ENCODE results near the gene WDR1. TPM values are rescaled to one million over a fixed set of nuclear protein-coding genes. Genes with fewer than 3 reads are reported as not detected.

WDR1 gene
- total and polyA plus RNA-seq, 4 donors: 159 to 593 (median 273) TPM

DNA sequence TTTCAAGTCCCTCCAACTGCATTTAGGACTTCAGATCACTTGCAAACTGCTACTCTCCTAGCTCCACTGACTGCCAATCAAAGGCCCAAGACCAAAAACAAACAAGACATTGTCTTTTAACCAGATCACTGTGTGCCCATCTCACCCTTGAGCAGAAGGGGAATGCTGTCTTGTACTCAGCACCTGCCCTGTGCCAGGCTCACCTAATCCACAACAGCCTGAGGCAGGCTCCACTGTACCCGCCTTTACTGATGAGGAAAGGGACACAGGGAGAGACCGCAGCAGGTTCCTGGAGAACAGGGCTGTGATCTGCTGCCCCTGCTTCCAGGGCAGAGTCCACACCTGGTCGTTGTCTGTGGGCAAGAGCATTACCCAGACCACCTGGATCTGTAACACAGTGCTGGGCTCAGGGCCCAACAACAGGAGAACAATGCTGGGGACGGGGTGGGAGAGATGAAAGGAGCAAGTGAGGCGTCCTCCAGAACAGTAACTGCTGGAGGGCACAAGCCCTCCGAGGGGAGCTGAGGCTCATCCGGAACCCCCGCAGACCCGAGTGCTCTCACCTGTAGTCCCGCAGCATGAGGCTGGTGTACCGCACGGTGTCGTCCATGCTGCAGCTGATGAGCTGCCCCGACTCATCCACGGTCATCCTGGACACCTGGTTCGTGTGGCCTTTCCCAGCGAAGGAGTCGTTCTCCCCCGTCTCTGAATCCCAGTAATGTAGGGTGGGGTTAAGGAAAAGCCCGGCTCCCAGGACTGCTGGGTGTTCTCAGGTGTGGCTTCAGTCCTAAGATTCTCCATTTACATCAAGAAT lies 33.9 kb downstream of the WDR1 start:
- intact Hi-C loops (cut with DNase I): no loop called here
- peak; percentile 35 to 69 for DNase-seq
- 93 to 95% methylated on average over 20 of the region's 20 CpGs for WGBS, 2 donors

GRCh38 chr4:10082047-10082446 lies 34.6 kb downstream of the WDR1 start:
- DNase-seq (no peak), ATAC-seq (ENCODE audit: low FRiP score) (no peak)
- no peak overlapping the region for H3K4me3 ChIP-seq (ENCODE audit: low read length in 2 of 2)
- no peak overlapping the region for H3K27ac ChIP-seq (ENCODE audit: low read depth in 1 of 2, low read length in 2 of 2)
- WGBS, 2 donors: 89 to 92% methylated on average over 8 of the region's 8 CpGs
- H3K4me1 ChIP-seq (ENCODE audit: control insufficient read depth in 1 of 2, insufficient read depth in 2 of 2, low read length in 2 of 2): no peaks in the 10 kb centered on the region
- intact Hi-C loops (cut with DNase I): no loop called here
- H3K27me3 ChIP-seq (ENCODE audit: control insufficient read depth in 1 of 2, insufficient read depth in 2 of 2, low read length in 1 of 2): no peaks in the 10 kb centered on the region
- peaks cover 15 to 49% of the 10 kb centered on the region in 2 donors for H3K36me3 ChIP-seq (ENCODE audit: control insufficient read depth in 1 of 2, insufficient read depth in 2 of 2, low read length in 1 of 2)
- no peaks in the 10 kb centered on the region for H3K9me3 ChIP-seq (ENCODE audit: control insufficient read depth, low read length)

More for the DNA sequence above, 33.9 kb downstream of the WDR1 start:
- ATAC-seq (ENCODE audit: low FRiP score): no peak
- no peaks in the 10 kb centered on the region for H3K9me3 ChIP-seq (ENCODE audit: control insufficient read depth, low read length)
- no peaks in the 10 kb centered on the region for H3K4me1 ChIP-seq (ENCODE audit: control insufficient read depth in 1 of 2, insufficient read depth in 2 of 2, low read length in 2 of 2)
- peaks cover 15 to 50% of the 10 kb centered on the region in 2 donors for H3K36me3 ChIP-seq (ENCODE audit: control insufficient read depth in 1 of 2, insufficient read depth in 2 of 2, low read length in 1 of 2)
- H3K27ac ChIP-seq (ENCODE audit: low read depth in 1 of 2, low read length in 2 of 2): no peak overlapping the region
- H3K27me3 ChIP-seq (ENCODE audit: control insufficient read depth in 1 of 2, insufficient read depth in 2 of 2, low read length in 1 of 2): no peaks in the 10 kb centered on the region
- H3K4me3 ChIP-seq (ENCODE audit: low read length in 2 of 2): no peak overlapping the region

DNA sequence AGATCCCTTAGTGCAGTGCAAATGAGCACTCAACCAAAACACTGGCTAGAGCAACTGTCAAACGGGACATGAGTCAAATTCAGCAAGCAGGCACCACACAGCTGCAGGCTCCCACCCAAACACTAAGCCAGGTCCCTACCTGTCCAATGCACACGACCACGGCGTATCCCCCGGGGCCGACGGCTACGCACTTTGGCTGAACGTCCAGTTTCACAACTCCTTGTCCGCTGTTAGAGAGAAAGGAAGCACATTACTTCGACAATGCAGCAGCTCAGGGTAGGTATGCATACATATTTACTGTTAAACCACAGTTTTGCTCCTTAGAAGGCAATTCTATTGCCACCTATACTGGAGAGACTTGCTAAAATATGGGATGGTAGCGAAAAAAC lies 35.4 kb downstream of the WDR1 start:
- WGBS, 2 donors: 89 to 90% methylated on average over 12 of the region's 12 CpGs
- Histone ChIP-seq H3K36me3 (ENCODE audit: control insufficient read depth in 1 of 2, insufficient read depth in 2 of 2, low read length in 1 of 2) (peaks cover 18 to 48% of the 10 kb centered on the region in 2 donors), H3K4me3 (ENCODE audit: low read length in 2 of 2) (no peak overlapping the region), H3K4me1 (ENCODE audit: control insufficient read depth in 1 of 2, insufficient read depth in 2 of 2, low read length in 2 of 2) (no peaks in the 10 kb centered on the region), H3K9me3 (ENCODE audit: control insufficient read depth, low read length) (no peaks in the 10 kb centered on the region), H3K27me3 (ENCODE audit: control insufficient read depth in 1 of 2, insufficient read depth in 2 of 2, low read length in 1 of 2) (no peaks in the 10 kb centered on the region), H3K27ac (ENCODE audit: low read depth in 1 of 2, low read length in 2 of 2) (no peak overlapping the region)
- no peak for ATAC-seq (ENCODE audit: low FRiP score)
- no peak for DNase-seq
- intact Hi-C loops (cut with DNase I): no loop called here

GRCh38 chr4:10080589-10081217 lies 35.9 kb downstream of the WDR1 start:
- Histone ChIP-seq H3K27me3 (ENCODE audit: control insufficient read depth in 1 of 2, insufficient read depth in 2 of 2, low read length in 1 of 2) (no peaks in the 10 kb centered on the region), H3K36me3 (ENCODE audit: control insufficient read depth in 1 of 2, insufficient read depth in 2 of 2, low read length in 1 of 2) (peaks cover 18 to 51% of the 10 kb centered on the region in 2 donors), H3K27ac (ENCODE audit: low read depth in 1 of 2, low read length in 2 of 2) (no peak overlapping the region), H3K4me3 (ENCODE audit: low read length in 2 of 2) (no peak overlapping the region), H3K9me3 (ENCODE audit: control insufficient read depth, low read length) (no peaks in the 10 kb centered on the region), H3K4me1 (ENCODE audit: control insufficient read depth in 1 of 2, insufficient read depth in 2 of 2, low read length in 2 of 2) (no peaks in the 10 kb centered on the region)
- DNase-seq (peak in 1 of 2 donors; percentile 44), ATAC-seq (ENCODE audit: low FRiP score) (no peak)
- intact Hi-C loops (cut with DNase I): no loop called here
- 89 to 90% methylated on average over 10 of the region's 10 CpGs for WGBS, 2 donors

GRCh38 chr4:10079912-10080588 lies 36.5 kb downstream of the WDR1 start:
- peaks cover 20 to 55% of the 10 kb centered on the region in 2 donors for H3K36me3 ChIP-seq (ENCODE audit: control insufficient read depth in 1 of 2, insufficient read depth in 2 of 2, low read length in 1 of 2)
- no peaks in the 10 kb centered on the region for H3K9me3 ChIP-seq (ENCODE audit: control insufficient read depth, low read length)
- intact Hi-C loops (cut with DNase I): loop anchor here in 1 of 2 donors (5.0 kb wide), 1 partner anchor 32 kb away; no protein-coding TSS in a partner anchor
- ATAC-seq (ENCODE audit: low FRiP score) (no peak), DNase-seq (peak in 1 of 2 donors; percentile 32)
- WGBS, 2 donors: 80 to 85% methylated on average over 8 of the region's 8 CpGs
- no peaks in the 10 kb centered on the region for H3K4me1 ChIP-seq (ENCODE audit: control insufficient read depth in 1 of 2, insufficient read depth in 2 of 2, low read length in 2 of 2)
- H3K27ac ChIP-seq (ENCODE audit: low read depth in 1 of 2, low read length in 2 of 2): no peak overlapping the region
- H3K4me3 ChIP-seq (ENCODE audit: low read length in 2 of 2): no peak overlapping the region
- H3K27me3 ChIP-seq (ENCODE audit: control insufficient read depth in 1 of 2, insufficient read depth in 2 of 2, low read length in 1 of 2): no peaks in the 10 kb centered on the region

DNA sequence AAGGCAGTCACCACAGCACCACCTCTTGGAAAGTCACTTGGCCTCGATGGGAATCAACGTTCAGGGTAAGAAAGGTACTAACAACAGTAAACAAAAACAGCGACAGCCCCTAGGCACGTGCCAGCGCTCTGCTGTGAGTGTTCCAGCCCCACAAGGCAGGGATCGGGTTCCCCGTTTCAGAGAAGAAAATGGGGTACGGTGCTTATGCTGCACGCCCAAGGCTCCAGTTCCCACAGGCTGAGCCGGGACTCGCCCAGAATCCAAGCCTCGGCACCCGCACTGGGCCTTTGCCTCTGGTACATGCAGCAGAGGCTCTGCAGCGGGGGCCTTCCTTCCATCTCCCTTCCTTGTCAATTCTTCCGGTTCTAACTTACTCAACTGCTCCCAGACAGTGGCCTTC lies 37.3 kb downstream of the WDR1 start:
- no peak for ATAC-seq (ENCODE audit: low FRiP score)
- peaks cover 22 to 51% of the 10 kb centered on the region in 2 donors for H3K36me3 ChIP-seq (ENCODE audit: control insufficient read depth in 1 of 2, insufficient read depth in 2 of 2, low read length in 1 of 2)

DNA sequence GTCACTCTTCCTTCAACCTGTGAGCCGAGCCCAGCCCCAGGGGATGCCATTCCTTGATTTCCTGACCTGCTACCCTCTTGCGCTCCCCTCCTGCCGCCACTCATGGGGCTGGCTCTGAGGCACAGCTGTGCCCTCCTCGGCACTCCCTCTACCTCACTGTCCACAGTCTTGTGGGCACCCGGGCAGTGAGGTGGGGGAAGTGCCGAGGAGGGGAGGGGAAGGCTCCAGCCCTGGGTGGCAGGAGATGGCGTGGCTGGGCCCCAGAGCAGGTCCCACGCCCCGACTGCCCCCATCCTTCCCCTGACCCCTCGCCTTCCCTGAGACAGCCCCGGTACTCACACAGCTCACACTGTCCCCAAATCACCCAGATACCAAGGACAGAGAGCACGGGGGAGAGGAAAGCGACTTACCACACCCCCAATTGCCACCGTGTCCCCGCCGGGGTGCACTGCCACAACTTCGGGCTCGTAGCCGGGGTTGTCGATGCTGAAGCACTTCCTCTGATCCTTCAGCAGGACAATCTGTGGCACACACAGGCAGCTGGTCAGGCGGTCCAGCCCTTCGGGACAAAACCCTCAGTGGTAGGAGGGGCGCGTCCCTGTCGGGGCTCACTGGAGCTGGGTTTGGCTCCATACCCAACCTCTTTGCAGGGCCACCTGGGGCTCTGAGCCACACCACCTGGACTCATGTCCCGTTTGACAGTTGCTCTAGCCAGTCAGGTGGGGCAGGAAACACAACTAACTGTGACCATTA lies 37.9 kb downstream of the WDR1 start:
- Histone ChIP-seq H3K36me3 (ENCODE audit: control insufficient read depth in 1 of 2, insufficient read depth in 2 of 2, low read length in 1 of 2) (peaks cover 22 to 47% of the 10 kb centered on the region in 2 donors), H3K9me3 (ENCODE audit: control insufficient read depth, low read length) (no peaks in the 10 kb centered on the region), H3K4me3 (ENCODE audit: low read length in 2 of 2) (no peak overlapping the region), H3K27ac (ENCODE audit: low read depth in 1 of 2, low read length in 2 of 2) (no peak overlapping the region), H3K4me1 (ENCODE audit: control insufficient read depth in 1 of 2, insufficient read depth in 2 of 2, low read length in 2 of 2) (no peaks in the 10 kb centered on the region), H3K27me3 (ENCODE audit: control insufficient read depth in 1 of 2, insufficient read depth in 2 of 2, low read length in 1 of 2) (no peaks in the 10 kb centered on the region)
- DNase-seq (peak; percentile 40 to 70), ATAC-seq (ENCODE audit: low FRiP score) (peak; percentile 7)
- 87 to 88% methylated on average over 23 to 26 of the region's 26 CpGs for WGBS, 2 donors
- intact Hi-C loops (cut with DNase I): loop anchor here in 1 of 2 donors (5.0 kb wide), 1 partner anchor 34 kb away; no protein-coding TSS in a partner anchor

More for the DNA sequence above, 37.3 kb downstream of the WDR1 start:
- no peaks in the 10 kb centered on the region for H3K4me1 ChIP-seq (ENCODE audit: control insufficient read depth in 1 of 2, insufficient read depth in 2 of 2, low read length in 2 of 2)
- H3K9me3 ChIP-seq (ENCODE audit: control insufficient read depth, low read length): no peaks in the 10 kb centered on the region
- 79 to 81% methylated on average over 15 of the region's 15 CpGs for WGBS, 2 donors
- H3K27ac ChIP-seq (ENCODE audit: low read depth in 1 of 2, low read length in 2 of 2): no peak overlapping the region
- intact Hi-C loops (cut with DNase I): loop anchor here in 1 of 2 donors (5.0 kb wide), 1 partner anchor 33 kb away; no protein-coding TSS in a partner anchor
- no peak overlapping the region for H3K4me3 ChIP-seq (ENCODE audit: low read length in 2 of 2)
- DNase-seq: peak in 1 of 2 donors; percentile 70
- H3K27me3 ChIP-seq (ENCODE audit: control insufficient read depth in 1 of 2, insufficient read depth in 2 of 2, low read length in 1 of 2): no peaks in the 10 kb centered on the region
